GM06990 (cell line): ENCODE data around the gene PIK3CG.
"Not testable (repeated sequence)": the region's sequence is repeated elsewhere in the genome, so short reads cannot be mapped to it uniquely, and the experiment has no call there.

ENCODE experiments used
- DNase-seq: peaks from one replicate; pipeline ENCODE4 v3.0.0-alpha.2; 2011; ENCODE audit not compliant: insufficient read length; ENCODE audit errors: extremely low read depth
- H3K27me3 ChIP-seq: replicated peaks from 2 replicates; pipeline ENCODE4 v1.6.0; 2011; ENCODE audit warnings: low read length; ENCODE audit not compliant: control insufficient read depth, insufficient read depth
- H3K36me3 ChIP-seq: 2 replicates; pipeline ENCODE4 v1.5.1; 2011; ENCODE audit warnings: low read length; ENCODE audit not compliant: control insufficient read depth, insufficient read depth
- H3K4me3 ChIP-seq: replicated peaks from 2 replicates; pipeline ENCODE4 v1.5.1; 2011; ENCODE audit warnings: low read depth, mild to moderate bottlenecking, control low read depth, low read length
- CTCF ChIP-seq: IDR thresholded peaks from 2 replicates; pipeline ENCODE4 v1.5.1; 2011; ENCODE audit warnings: low read length, control low read depth, mild to moderate bottlenecking, inconsistent platforms; ENCODE audit not compliant: insufficient read depth, poor library complexity, severe bottlenecking

The PIK3CG gene

DNA sequence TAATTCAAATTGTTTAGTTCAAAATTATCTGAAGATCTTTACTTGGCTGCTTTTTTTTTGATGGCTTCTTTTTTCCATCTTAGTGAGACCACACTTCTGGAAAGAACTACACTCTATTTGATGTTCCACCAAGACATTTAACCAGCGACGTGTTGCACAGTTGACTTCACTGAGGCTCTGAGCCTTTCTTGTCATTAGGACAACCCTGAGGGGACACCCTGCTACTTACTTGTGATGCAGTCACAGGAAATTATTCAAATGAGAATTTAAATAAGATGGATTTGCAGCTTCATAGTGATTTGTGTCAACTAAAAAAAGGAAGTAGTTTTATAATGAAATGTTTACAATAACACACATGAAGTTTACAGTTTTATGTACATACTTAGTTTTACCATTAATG lies 25.6 kb upstream of the PIK3CG start:
- Histone ChIP-seq H3K27me3 (no peaks in the 10 kb centered on the region), H3K4me3 (no peak overlapping the region), H3K36me3 (no peaks in the 10 kb centered on the region)
- no peak for DNase-seq
- no peak for TF ChIP-seq CTCF

GRCh38 chr7:106840342-106840741 lies 24.7 kb upstream of the PIK3CG start:
- H3K27me3 ChIP-seq: no peaks in the 10 kb centered on the region
- H3K36me3 ChIP-seq: no peaks in the 10 kb centered on the region
- DNase-seq: no peak
- no peak for TF ChIP-seq CTCF
- H3K4me3 ChIP-seq: no peak overlapping the region

GRCh38 chr7:106841896-106842390 lies 23.1 kb upstream of the PIK3CG start:
- no peak for DNase-seq

GRCh38 chr7:106844279-106844997 lies 20.6 kb upstream of the PIK3CG start:
- Histone ChIP-seq H3K27me3 (no peaks in the 10 kb centered on the region), H3K4me3 (no peak overlapping the region), H3K36me3 (no peaks in the 10 kb centered on the region)
- no peak for TF ChIP-seq CTCF
- DNase-seq: no peak

More at GRCh38 chr7:106841896-106842390, 23.1 kb upstream of the PIK3CG start:
- Histone ChIP-seq H3K27me3 (no peaks in the 10 kb centered on the region), H3K36me3 (no peaks in the 10 kb centered on the region), H3K4me3 (no peak overlapping the region)
- no peak for TF ChIP-seq CTCF

- no peak for TF ChIP-seq CTCF
Observed at GRCh38 chr7:106848049-106848448, 17.0 kb upstream of the PIK3CG start.

GRCh38 chr7:106848851-106849442 lies 16.1 kb upstream of the PIK3CG start:
- Histone ChIP-seq H3K4me3 (no peak overlapping the region), H3K27me3 (no peaks in the 10 kb centered on the region), H3K36me3 (no peaks in the 10 kb centered on the region)
- no peak for TF ChIP-seq CTCF
- DNase-seq: no peak

More at GRCh38 chr7:106848049-106848448, 17.0 kb upstream of the PIK3CG start:
- DNase-seq: no peak
- Histone ChIP-seq H3K4me3 (no peak overlapping the region), H3K36me3 (no peaks in the 10 kb centered on the region), H3K27me3 (no peaks in the 10 kb centered on the region)

DNA sequence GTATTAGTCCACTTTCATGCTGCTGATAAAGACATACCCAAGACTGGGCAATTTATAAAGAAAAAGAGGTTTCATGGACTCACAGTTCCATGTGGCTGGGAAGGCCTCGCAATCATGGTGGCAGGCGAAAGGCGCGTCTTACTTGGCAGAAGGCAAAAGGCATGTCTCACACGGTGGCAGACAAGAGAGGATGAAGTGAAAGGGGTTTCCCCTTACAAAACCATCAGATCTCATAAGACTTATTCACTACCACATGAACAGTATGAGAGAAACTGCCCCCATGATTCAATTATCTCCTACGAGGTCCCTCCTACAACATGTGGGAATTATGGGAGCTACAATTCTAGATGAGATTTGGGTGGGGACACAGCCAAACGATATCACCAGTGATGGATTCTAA lies 13.4 kb upstream of the PIK3CG start:
- not testable (repeated sequence) for H3K27me3 ChIP-seq, DNase-seq, H3K4me3 ChIP-seq, H3K36me3 ChIP-seq
